Activated T-helper 17 cell treated with anti-CD3 and anti-CD28 coated beads, Interleukin-2, amount 50 U/mL, for 72 hours (primary cell): ENCODE results near the gene PTBP3. TPM values are rescaled to one million over a fixed set of nuclear protein-coding genes. Genes with fewer than 3 reads are reported as not detected.
A peak's percentile ranks its signal among the peaks of the same experiment; 100 is the strongest.

Source experiments
- ATAC-seq: fragments of 150-1000 bp; cut with Tn5 transposase; replicated peaks from 2 replicates; pipeline ENCODE4 v1.10.0; 2021; ENCODE audit warnings: mild to moderate bottlenecking, moderate library complexity
- H3K27ac Mint-ChIP-seq: one replicate; pipeline ENCODE4 v1.8.0; 2022; ENCODE audit warnings: mixed read lengths
- H3K27me3 Mint-ChIP-seq: one replicate; pipeline ENCODE4 v1.8.0; 2022; ENCODE audit warnings: mixed read lengths
- H3K36me3 Mint-ChIP-seq: one replicate; pipeline ENCODE4 v1.8.0; 2022; ENCODE audit warnings: low read depth, mild to moderate bottlenecking, mixed read lengths
- H3K4me1 Mint-ChIP-seq: one replicate; pipeline ENCODE4 v1.8.0; 2022; ENCODE audit warnings: mixed read lengths
- H3K4me3 Mint-ChIP-seq: one replicate; pipeline ENCODE4 v1.8.0; 2022; ENCODE audit warnings: mild to moderate bottlenecking, mixed read lengths
- H3K9me3 Mint-ChIP-seq: one replicate; pipeline ENCODE4 v1.8.0; 2022; ENCODE audit warnings: mixed read lengths
- total RNA-seq, 2 donors: library from RNA; stranded (reverse); gene quantifications; one replicate each; pipeline ENCODE4 v1.2.3, GENCODE V29; 2022

PTBP3 gene
- total RNA-seq, 2 donors from 2014 or later = 83.5 to 117 TPM

- H3K4me1 Mint-ChIP-seq = no peaks in the 10 kb centered on the region
- H3K4me3 Mint-ChIP-seq = no peak overlapping the region
- H3K27me3 Mint-ChIP-seq = no peaks in the 10 kb centered on the region
- no peak overlapping the region for H3K27ac Mint-ChIP-seq
- no peak for ATAC-seq
- no peaks in the 10 kb centered on the region for H3K9me3 Mint-ChIP-seq
- no peaks in the 10 kb centered on the region for H3K36me3 Mint-ChIP-seq
Measured at GRCh38 chr9:112339886-112340285, 6.5 kb upstream of the PTBP3 start.

GRCh38 chr9:112338561-112338960 is 5.1 kb upstream of the PTBP3 start:
- Mint-ChIP-seq H3K4me1 (no peaks in the 10 kb centered on the region), H3K36me3 (no peaks in the 10 kb centered on the region), H3K4me3 (no peak overlapping the region), H3K9me3 (no peaks in the 10 kb centered on the region), H3K27me3 (no peaks in the 10 kb centered on the region), H3K27ac (no peak overlapping the region)
- peak; percentile 34 for ATAC-seq

DNA sequence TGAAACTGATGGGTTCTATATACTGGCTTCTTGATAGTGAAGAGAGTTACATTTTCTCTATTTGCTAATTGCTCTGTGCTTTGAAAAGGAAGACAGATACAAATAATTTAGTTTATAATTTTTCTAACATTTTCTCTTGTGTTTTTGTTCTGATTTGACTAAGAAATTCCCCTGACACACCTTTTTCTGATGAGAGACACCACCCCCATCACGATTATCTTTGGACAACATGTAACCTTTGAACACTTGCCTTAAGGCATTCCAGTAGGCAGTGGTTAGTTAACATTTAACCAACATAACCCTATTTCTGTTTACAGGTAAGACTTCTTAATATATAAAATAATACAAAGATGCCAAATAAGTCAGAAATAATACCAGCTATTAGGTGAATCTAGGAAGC is 4.1 kb upstream of the PTBP3 start:
- Mint-ChIP-seq H3K9me3 (no peaks in the 10 kb centered on the region), H3K4me1 (no peaks in the 10 kb centered on the region), H3K27ac (no peak overlapping the region), H3K27me3 (no peaks in the 10 kb centered on the region), H3K36me3 (no peaks in the 10 kb centered on the region), H3K4me3 (no peak overlapping the region)
- ATAC-seq = no peak

DNA sequence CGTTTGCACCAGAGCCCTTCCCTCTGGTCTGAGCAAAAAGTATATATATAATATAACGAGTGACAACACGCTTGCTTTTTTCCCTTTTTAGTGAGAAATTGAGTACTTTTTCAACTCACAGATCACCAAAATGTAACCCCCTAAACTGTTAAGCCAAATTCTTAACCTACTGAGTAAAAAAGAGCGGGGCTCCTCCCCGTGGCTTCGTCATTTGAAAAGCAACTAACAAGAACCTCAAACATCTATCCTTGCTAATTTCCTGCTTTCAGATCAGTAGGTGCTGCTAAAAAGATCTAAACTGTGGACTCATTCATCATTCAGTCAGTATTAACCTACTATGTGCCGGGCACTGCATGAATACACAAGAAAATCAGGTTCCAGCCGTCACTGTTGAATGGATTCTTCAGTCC is 1.0 kb upstream of the PTBP3 start:
- Mint-ChIP-seq H3K9me3 (no peaks in the 10 kb centered on the region), H3K27me3 (no peaks in the 10 kb centered on the region), H3K4me1 (peaks cover 6% of the 10 kb centered on the region), H3K4me3 (peak overlapping the region; percentile 79), H3K27ac (peak overlapping the region; percentile 87), H3K36me3 (no peaks in the 10 kb centered on the region)
- ATAC-seq = peak; percentile 37

- H3K4me1 Mint-ChIP-seq = peaks cover 6% of the 10 kb centered on the region
- peak; percentile 78 for ATAC-seq
- peak overlapping the region; percentile 79 for H3K4me3 Mint-ChIP-seq
- no peaks in the 10 kb centered on the region for H3K36me3 Mint-ChIP-seq
- no peaks in the 10 kb centered on the region for H3K9me3 Mint-ChIP-seq
- no peaks in the 10 kb centered on the region for H3K27me3 Mint-ChIP-seq
- peak overlapping the region; percentile 87 for H3K27ac Mint-ChIP-seq
Measured at GRCh38 chr9:112333639-112334431, 416 bp upstream of the PTBP3 start.

DNA sequence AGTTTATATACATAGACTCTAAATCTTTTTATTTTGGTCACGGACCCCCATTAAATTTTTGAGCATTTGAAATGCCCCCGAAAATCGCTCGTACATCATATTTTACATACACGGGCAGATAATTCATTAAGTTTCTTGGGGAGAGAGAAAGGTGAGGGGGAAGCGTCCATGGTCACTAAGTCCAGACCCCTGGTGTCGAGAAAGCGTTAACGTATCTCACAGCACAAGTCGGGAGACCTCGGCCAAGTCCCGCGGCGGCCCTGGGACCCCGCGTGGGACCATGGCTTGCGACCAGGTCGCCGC is 794 bp downstream of the PTBP3 start:
- Mint-ChIP-seq H3K36me3 (peaks cover 10% of the 10 kb centered on the region), H3K9me3 (no peaks in the 10 kb centered on the region), H3K27ac (peak overlapping the region; percentile 89), H3K4me3 (peak overlapping the region; percentile 79), H3K27me3 (no peaks in the 10 kb centered on the region), H3K4me1 (peaks cover 15% of the 10 kb centered on the region)
- ATAC-seq = no peak

- Mint-ChIP-seq H3K9me3 (no peaks in the 10 kb centered on the region), H3K36me3 (peaks cover 11% of the 10 kb centered on the region), H3K27me3 (no peaks in the 10 kb centered on the region), H3K4me1 (peaks cover 15% of the 10 kb centered on the region), H3K4me3 (peak overlapping the region; percentile 79), H3K27ac (peak overlapping the region; percentile 89)
- no peak for ATAC-seq
Measured at GRCh38 chr9:112332214-112332613, 1.2 kb downstream of the PTBP3 start.

DNA sequence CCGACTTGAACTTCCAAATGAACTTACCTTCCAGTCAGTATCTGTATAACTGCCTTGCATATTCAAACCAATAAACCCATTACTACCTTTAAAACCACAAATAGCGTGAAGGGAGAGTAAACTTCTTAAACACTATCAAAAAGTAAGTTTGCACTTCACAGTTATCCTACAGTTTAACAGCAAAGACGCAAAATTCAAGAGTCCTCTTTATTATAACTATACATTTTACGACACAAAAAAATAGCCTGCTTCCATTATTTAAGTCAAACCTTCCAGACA is 1.8 kb downstream of the PTBP3 start:
- no peaks in the 10 kb centered on the region for H3K9me3 Mint-ChIP-seq
- no peaks in the 10 kb centered on the region for H3K27me3 Mint-ChIP-seq
- ATAC-seq = no peak
- peak overlapping the region; percentile 89 for H3K27ac Mint-ChIP-seq
- H3K4me3 Mint-ChIP-seq = peak overlapping the region; percentile 79
- peaks cover 11% of the 10 kb centered on the region for H3K36me3 Mint-ChIP-seq
- peaks cover 15% of the 10 kb centered on the region for H3K4me1 Mint-ChIP-seq

GRCh38 chr9:112328545-112328944 is 4.9 kb downstream of the PTBP3 start:
- no peaks in the 10 kb centered on the region for H3K27me3 Mint-ChIP-seq
- peaks cover 17% of the 10 kb centered on the region for H3K36me3 Mint-ChIP-seq
- peaks cover 5% of the 10 kb centered on the region for H3K9me3 Mint-ChIP-seq
- no peak for ATAC-seq
- H3K27ac Mint-ChIP-seq = peak overlapping the region; percentile 84
- H3K4me1 Mint-ChIP-seq = peaks cover 27% of the 10 kb centered on the region
- H3K4me3 Mint-ChIP-seq = peak overlapping the region; percentile 63

DNA sequence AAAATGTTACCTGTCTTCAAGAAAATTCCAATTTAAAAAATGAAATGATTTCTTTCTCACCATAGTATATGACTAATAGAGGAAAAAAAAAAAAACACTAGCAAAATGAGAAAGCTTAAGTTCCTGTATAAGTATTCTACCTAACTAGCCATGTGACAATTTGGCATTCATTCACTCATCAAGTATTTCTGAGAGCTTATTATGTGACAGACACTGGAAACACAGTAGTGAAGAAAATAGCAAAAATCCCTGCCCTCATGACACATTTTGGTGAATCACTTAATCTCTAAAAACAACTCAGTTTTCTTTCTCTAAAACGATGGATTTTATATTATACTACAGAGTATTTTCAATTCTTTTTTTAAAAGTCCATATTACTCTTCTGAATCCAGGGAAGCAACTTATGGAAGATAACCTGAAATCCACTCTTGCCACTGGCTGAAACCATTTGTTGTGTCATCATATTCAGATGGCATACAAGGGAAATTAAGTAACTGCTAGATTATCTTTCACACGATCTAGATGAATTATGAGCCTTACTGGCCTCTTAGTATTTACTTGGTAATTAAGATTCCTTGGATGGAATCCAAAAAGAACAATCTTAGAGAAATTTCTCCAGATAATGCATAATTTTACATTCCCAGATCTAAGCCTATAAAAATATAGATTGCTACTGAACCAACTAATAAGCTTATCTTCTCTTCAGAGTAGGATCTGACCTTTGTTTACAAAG is 5.5 kb downstream of the PTBP3 start:
- ATAC-seq = peak; percentile 86
- Mint-ChIP-seq H3K4me3 (peak overlapping the region; percentile 63), H3K27me3 (no peaks in the 10 kb centered on the region), H3K27ac (peak overlapping the region; percentile 84), H3K4me1 (peaks cover 31% of the 10 kb centered on the region), H3K9me3 (peaks cover 6% of the 10 kb centered on the region), H3K36me3 (peaks cover 22% of the 10 kb centered on the region)

GRCh38 chr9:112326194-112326593 is 7.2 kb downstream of the PTBP3 start:
- Mint-ChIP-seq H3K4me1 (peaks cover 37% of the 10 kb centered on the region), H3K27me3 (no peaks in the 10 kb centered on the region), H3K4me3 (no peak overlapping the region), H3K9me3 (peaks cover 6% of the 10 kb centered on the region), H3K36me3 (peaks cover 26% of the 10 kb centered on the region), H3K27ac (no peak overlapping the region)
- no peak for ATAC-seq

- Mint-ChIP-seq H3K4me3 (peak overlapping the region; percentile 32), H3K9me3 (peaks cover 6% of the 10 kb centered on the region), H3K4me1 (peaks cover 36% of the 10 kb centered on the region), H3K27me3 (no peaks in the 10 kb centered on the region), H3K27ac (peak overlapping the region; percentile 36), H3K36me3 (peaks cover 26% of the 10 kb centered on the region)
- no peak for ATAC-seq
Measured at GRCh38 chr9:112325600-112325999, 7.8 kb downstream of the PTBP3 start.

GRCh38 chr9:112325127-112325526 is 8.3 kb downstream of the PTBP3 start:
- Mint-ChIP-seq H3K4me3 (no peak overlapping the region), H3K36me3 (peaks cover 26% of the 10 kb centered on the region)

DNA sequence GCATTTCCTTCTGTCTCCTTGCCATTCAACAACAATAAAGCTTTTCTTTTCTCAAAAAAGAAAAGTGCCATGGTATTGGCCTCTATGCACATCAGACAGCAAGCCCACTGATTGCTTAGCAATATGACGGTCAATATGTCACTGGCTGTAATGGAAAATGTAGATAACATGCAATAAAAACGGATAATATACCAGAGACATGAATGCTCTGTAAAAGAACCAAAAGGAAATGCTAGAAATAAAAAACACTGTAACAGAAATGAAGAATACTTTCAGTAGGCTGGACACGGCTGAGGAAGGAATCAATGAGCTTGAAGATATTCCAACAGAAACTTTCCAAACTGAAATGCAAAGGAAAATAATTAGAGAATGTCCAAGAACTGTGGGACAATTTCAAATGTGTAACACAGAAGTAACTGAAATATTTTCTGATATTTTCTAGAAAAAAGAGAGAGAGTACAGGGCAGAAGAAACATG is 10.0 kb downstream of the PTBP3 start:
- peak overlapping the region; percentile 14 for H3K27ac Mint-ChIP-seq
- H3K36me3 Mint-ChIP-seq = peaks cover 23% of the 10 kb centered on the region
- no peak for ATAC-seq
- H3K4me3 Mint-ChIP-seq = no peak overlapping the region
- no peaks in the 10 kb centered on the region for H3K27me3 Mint-ChIP-seq
- H3K9me3 Mint-ChIP-seq = peaks cover 6% of the 10 kb centered on the region
- peaks cover 38% of the 10 kb centered on the region for H3K4me1 Mint-ChIP-seq

More at GRCh38 chr9:112325127-112325526, 8.3 kb downstream of the PTBP3 start:
- Mint-ChIP-seq H3K27ac (no peak overlapping the region), H3K4me1 (peaks cover 38% of the 10 kb centered on the region), H3K9me3 (peaks cover 6% of the 10 kb centered on the region), H3K27me3 (no peaks in the 10 kb centered on the region)
- ATAC-seq = no peak

- Mint-ChIP-seq H3K4me1 (peaks cover 38% of the 10 kb centered on the region), H3K36me3 (peaks cover 17% of the 10 kb centered on the region), H3K4me3 (no peak overlapping the region), H3K27ac (peak overlapping the region; percentile 27), H3K27me3 (no peaks in the 10 kb centered on the region), H3K9me3 (peaks cover 6% of the 10 kb centered on the region)
- ATAC-seq = no peak
Measured at GRCh38 chr9:112322701-112323377, 10.6 kb downstream of the PTBP3 start.
